ENCODE measurements around the gene FARS2.

DNA sequence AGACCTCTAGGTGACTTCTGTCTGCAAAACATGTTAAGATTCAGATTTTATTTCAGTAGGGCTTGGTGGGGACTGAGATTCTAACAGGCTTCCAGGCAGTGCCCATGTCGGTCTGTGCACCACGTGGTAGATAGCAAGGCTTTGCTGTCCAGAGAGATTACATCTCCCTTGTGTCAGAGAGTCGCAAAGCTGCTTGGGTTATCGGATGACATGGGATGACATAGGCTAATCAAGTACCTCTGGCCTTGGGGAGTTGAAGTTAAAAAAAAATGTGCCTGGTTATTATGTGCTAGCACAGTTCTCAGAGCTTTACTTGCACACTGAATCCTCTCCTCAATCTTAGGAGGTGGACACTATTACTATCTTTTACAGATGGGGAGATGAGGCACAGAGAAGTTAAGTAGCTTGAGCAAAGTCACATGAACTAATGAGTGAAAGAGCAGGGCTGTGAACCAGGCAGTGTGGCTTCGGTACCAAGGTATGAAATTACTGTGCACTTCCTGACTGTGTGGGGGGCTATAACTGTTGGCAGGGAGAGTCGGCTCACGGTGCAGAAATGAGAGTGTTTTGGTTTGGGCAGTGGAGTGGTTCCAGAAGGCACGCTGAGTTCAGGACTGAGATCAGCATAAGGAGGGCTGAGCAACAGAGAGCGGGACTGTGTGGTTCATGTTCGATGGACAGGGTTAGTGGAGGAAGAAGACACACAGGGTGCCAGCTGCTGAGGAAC, 41.1 kb downstream of the FARS2 start:
- TF ChIP-seq, protein P1, sequence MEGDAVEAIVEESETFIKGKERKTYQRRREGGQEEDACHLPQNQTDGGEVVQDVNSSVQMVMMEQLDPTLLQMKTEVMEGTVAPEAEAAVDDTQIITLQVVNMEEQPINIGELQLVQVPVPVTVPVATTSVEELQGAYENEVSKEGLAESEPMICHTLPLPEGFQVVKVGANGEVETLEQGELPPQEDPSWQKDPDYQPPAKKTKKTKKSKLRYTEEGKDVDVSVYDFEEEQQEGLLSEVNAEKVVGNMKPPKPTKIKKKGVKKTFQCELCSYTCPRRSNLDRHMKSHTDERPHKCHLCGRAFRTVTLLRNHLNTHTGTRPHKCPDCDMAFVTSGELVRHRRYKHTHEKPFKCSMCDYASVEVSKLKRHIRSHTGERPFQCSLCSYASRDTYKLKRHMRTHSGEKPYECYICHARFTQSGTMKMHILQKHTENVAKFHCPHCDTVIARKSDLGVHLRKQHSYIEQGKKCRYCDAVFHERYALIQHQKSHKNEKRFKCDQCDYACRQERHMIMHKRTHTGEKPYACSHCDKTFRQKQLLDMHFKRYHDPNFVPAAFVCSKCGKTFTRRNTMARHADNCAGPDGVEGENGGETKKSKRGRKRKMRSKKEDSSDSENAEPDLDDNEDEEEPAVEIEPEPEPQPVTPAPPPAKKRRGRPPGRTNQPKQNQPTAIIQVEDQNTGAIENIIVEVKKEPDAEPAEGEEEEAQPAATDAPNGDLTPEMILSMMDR (IDR thresholded peaks at IDR 0.05), result no peak
- no peak for TF ChIP-seq POLR2A (IDR thresholded peaks at IDR 0.05)

Measured in esophagus squamous epithelium (tissue), 4 donors.